Measurements from ENCODE around the gene GREB1. TPM values are rescaled to one million over a fixed set of nuclear protein-coding genes. Genes with fewer than 3 reads are reported as not detected.
A peak's percentile ranks its signal among the peaks of the same experiment; 100 is the strongest.

Gene GREB1
- total and polyA plus RNA-seq, 2 experiments from 2014 or later: 5.7 to 6.4 TPM

DNA sequence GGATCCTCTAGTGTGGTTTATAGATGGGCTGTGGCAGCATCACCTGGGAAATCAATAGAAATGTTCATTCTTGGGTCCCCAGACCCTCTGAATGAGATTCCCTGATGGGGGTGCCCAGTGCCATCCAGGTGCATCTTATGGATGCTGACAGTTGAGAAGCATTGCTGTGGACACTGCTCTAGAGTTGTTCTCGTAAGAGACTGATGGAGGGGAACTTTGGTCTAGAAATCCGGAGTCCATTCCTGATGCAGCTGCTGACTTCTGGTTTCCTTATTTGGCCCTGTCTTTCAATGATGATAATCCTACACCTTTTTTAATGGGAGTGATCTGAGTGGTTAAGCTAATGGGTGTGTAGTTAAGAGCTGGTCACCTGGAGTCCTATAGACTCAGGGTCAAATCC, 39.5 kb upstream of the GREB1 start:
- 97% methylated on average over 2 of the region's 2 CpGs for WGBS (ENCODE audit: low lambda C conversion rate, missing lambda C conversion rate)
- Histone ChIP-seq H3K36me3 (replicated peaks; ENCODE audit: insufficient read depth, low read depth) (no peaks in the 10 kb centered on the region), H3K4me3 (no peak overlapping the region), H3K4me1 (ENCODE audit: insufficient read depth) (peaks cover 11% of the 10 kb centered on the region), H3K27me3 (no peaks in the 10 kb centered on the region), H3K79me2 (peaks cover 23% of the 10 kb centered on the region), H3K4me2 (no peak overlapping the region), H3K27ac (no peak overlapping the region), H4K20me1 (ENCODE audit: insufficient read depth, poor library complexity, severe bottlenecking) (no peaks in the 10 kb centered on the region), H3K9me2 (replicated peaks; ENCODE audit: insufficient read depth) (no peaks in the 10 kb centered on the region), H2AFZ (no peak overlapping the region), H3K9me3 (ENCODE audit: low read depth) (no peaks in the 10 kb centered on the region)
- TF ChIP-seq EZH2 (IDR thresholded peaks at IDR 0.05; ENCODE audit: borderline replicate concordance): no peak
- TF ChIP-seq, protein P1, sequence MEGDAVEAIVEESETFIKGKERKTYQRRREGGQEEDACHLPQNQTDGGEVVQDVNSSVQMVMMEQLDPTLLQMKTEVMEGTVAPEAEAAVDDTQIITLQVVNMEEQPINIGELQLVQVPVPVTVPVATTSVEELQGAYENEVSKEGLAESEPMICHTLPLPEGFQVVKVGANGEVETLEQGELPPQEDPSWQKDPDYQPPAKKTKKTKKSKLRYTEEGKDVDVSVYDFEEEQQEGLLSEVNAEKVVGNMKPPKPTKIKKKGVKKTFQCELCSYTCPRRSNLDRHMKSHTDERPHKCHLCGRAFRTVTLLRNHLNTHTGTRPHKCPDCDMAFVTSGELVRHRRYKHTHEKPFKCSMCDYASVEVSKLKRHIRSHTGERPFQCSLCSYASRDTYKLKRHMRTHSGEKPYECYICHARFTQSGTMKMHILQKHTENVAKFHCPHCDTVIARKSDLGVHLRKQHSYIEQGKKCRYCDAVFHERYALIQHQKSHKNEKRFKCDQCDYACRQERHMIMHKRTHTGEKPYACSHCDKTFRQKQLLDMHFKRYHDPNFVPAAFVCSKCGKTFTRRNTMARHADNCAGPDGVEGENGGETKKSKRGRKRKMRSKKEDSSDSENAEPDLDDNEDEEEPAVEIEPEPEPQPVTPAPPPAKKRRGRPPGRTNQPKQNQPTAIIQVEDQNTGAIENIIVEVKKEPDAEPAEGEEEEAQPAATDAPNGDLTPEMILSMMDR (IDR thresholded peaks at IDR 0.05; ENCODE audit: poor library complexity): no peak
- TF ChIP-seq EZH2phosphoT487 (IDR thresholded peaks at IDR 0.05; ENCODE audit: low read depth, severe bottlenecking, unreplicated experiment): no peak
- no peak for DNase-seq (ENCODE audit: low spot score)

DNA sequence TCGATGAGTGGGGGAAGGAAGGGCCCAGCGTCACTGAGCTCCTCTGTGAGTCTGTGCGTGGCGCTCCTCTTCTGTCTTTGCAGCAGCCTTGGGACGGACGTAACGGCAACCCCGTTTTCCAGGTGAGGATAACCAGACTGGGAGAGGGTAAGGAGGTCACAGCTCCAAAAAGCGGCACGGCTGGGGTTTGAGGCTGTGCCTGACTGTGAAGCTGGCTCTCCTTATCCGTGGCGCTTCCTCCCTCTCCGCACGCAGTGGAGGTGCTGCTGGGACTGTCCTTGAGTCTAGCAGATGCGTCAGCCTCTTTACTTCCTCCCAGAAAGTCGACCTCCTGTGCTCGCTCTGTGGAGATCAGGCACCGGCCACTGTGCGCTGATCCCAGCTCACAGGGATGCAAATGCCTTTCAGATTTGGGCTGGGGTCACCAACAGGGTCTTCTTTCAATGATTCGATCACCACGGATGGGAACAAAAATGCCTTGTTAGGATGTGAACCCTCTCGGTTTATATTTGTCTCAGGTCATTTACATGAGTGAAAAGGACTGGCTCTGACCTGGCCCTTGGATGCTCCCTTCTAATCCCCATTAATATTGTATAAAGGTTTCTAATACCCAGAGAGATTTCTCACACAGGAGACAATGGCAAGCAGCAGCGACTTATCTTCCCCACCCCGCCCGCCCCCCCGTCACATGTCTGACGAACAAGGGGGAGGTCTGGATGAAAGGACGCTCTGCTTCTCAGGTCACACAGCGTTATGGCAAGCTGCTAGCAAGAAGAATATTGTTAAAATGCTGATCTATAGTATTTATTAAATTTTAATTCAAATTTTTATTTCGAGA, 37.8 kb upstream of the GREB1 start:
- DNase-seq (ENCODE audit: low spot score): peak; percentile 24
- Histone ChIP-seq H3K27ac (no peak overlapping the region), H3K4me2 (peak overlapping the region; percentile 61), H3K9me2 (replicated peaks; ENCODE audit: insufficient read depth) (no peaks in the 10 kb centered on the region), H2AFZ (no peak overlapping the region), H3K9me3 (ENCODE audit: low read depth) (no peaks in the 10 kb centered on the region), H3K4me1 (ENCODE audit: insufficient read depth) (peaks cover 15% of the 10 kb centered on the region), H3K27me3 (no peaks in the 10 kb centered on the region), H3K4me3 (no peak overlapping the region), H3K79me2 (peaks cover 17% of the 10 kb centered on the region), H3K36me3 (replicated peaks; ENCODE audit: insufficient read depth, low read depth) (no peaks in the 10 kb centered on the region), H4K20me1 (ENCODE audit: insufficient read depth, poor library complexity, severe bottlenecking) (no peaks in the 10 kb centered on the region)
- TF ChIP-seq, protein P1 (IDR thresholded peaks at IDR 0.05; ENCODE audit: poor library complexity): no peak
- TF ChIP-seq EZH2 (IDR thresholded peaks at IDR 0.05; ENCODE audit: borderline replicate concordance) (no peak), EZH2phosphoT487 (IDR thresholded peaks at IDR 0.05; ENCODE audit: low read depth, severe bottlenecking, unreplicated experiment) (no peak)
- WGBS (ENCODE audit: low lambda C conversion rate, missing lambda C conversion rate): 53% methylated on average over 30 of the region's 30 CpGs

DNA sequence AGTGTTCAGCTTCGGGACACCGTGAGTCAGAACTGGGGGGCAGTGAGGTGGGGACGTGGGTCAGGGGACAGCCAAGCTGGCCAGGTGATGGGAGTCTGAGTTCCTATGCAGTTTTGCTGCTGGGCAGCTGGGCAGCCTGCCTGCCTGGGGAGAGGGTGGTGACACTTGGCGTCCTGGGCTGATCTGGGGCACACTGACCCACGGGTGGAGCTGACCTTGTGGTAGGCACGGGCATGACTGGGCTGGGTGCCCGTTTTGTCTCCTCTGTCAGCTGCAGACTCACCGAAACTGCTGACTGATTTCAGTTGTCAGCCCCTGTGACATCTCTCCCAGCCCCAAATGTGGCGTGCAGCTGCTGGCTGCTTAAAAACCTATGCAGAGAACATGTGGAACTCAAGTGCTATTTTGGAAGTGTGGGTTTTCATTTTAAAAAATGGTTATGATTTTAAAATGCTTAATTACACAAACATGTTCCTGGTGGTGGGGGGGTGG, 35.3 kb upstream of the GREB1 start:
- TF ChIP-seq, protein P1 (IDR thresholded peaks at IDR 0.05; ENCODE audit: poor library complexity): no peak
- no peak for TF ChIP-seq EZH2phosphoT487 (IDR thresholded peaks at IDR 0.05; ENCODE audit: low read depth, severe bottlenecking, unreplicated experiment)
- TF ChIP-seq EZH2 (IDR thresholded peaks at IDR 0.05; ENCODE audit: borderline replicate concordance): no peak
- Histone ChIP-seq H3K4me2 (peak overlapping the region; percentile 18), H3K27me3 (no peaks in the 10 kb centered on the region), H3K4me3 (no peak overlapping the region), H3K4me1 (ENCODE audit: insufficient read depth) (peaks cover 15% of the 10 kb centered on the region), H3K79me2 (peaks cover 10% of the 10 kb centered on the region), H4K20me1 (ENCODE audit: insufficient read depth, poor library complexity, severe bottlenecking) (no peaks in the 10 kb centered on the region), H3K27ac (peak overlapping the region; percentile 12), H2AFZ (no peak overlapping the region), H3K36me3 (replicated peaks; ENCODE audit: insufficient read depth, low read depth) (no peaks in the 10 kb centered on the region), H3K9me3 (ENCODE audit: low read depth) (no peaks in the 10 kb centered on the region), H3K9me2 (replicated peaks; ENCODE audit: insufficient read depth) (no peaks in the 10 kb centered on the region)
- WGBS (ENCODE audit: low lambda C conversion rate, missing lambda C conversion rate): 49% methylated on average over 9 of the region's 9 CpGs
- peak; percentile 19 for DNase-seq (ENCODE audit: low spot score)

Data from hepatocyte (in vitro differentiated cells).